ENCODE results near the gene SCLY. TPM values are rescaled to one million over a fixed set of nuclear protein-coding genes. Genes with fewer than 3 reads are reported as not detected.

Gene SCLY
- total RNA-seq, 1 experiment from 2014 or later: 68.4 TPM

GRCh38 chr2:238027591-238028415, 33.0 kb upstream of the SCLY start:
- peak overlapping the region; percentile 87 for H3K27ac Mint-ChIP-seq
- H3K4me1 Mint-ChIP-seq: peaks cover 20% of the 10 kb centered on the region
- no peak for TF ChIP-seq E2F4 (CRISPR knock-in tag; IDR thresholded peaks at IDR 0.05; ENCODE audit: borderline replicate concordance, low read depth)
- TF ChIP-seq ETV6 (CRISPR knock-in tag; IDR thresholded peaks at IDR 0.05): peak; percentile 38; the same call in 1 of the 2 replicates
- peak; percentile 95 for TF ChIP-seq ZNF423 (CRISPR knock-in tag; IDR thresholded peaks at IDR 0.05)
- TF ChIP-seq FOXP4 (CRISPR knock-in tag; IDR thresholded peaks at IDR 0.05): 0 out of 2 replicates have a peak, but pooled peaks have one; percentile 22
- CTCF ChIA-PET: interaction anchor here (0.9 to 2.0 kb wide), 5 partner anchors 12 to 111 kb away, joined by 3 to 10 read pairs (median 4); no protein-coding TSS in a partner anchor
- POLR2A ChIA-PET: no interaction called here
- DNase-seq (ENCODE audit: low spot score): no peak
- H3K36me3 Mint-ChIP-seq: peaks cover 30% of the 10 kb centered on the region
- ATAC-seq: peak; percentile 77
- H3K4me3 Mint-ChIP-seq: no peak overlapping the region
- no peaks in the 10 kb centered on the region for H3K9me3 Mint-ChIP-seq
- no peaks in the 10 kb centered on the region for H3K27me3 Mint-ChIP-seq (ENCODE audit: low read depth)

GRCh38 chr2:238029853-238030252, 30.9 kb upstream of the SCLY start:
- DNase-seq (ENCODE audit: low spot score) (no peak), ATAC-seq (no peak)
- no peaks in the 10 kb centered on the region for H3K9me3 Mint-ChIP-seq
- H3K27me3 Mint-ChIP-seq (ENCODE audit: low read depth): no peaks in the 10 kb centered on the region
- no peak overlapping the region for H3K27ac Mint-ChIP-seq
- ChIA-PET POLR2A (interaction anchor here (0.9 kb wide), 1 partner anchor 51 kb away, joined by 3 read pairs; no protein-coding TSS in a partner anchor), CTCF (interaction anchor here (1.2 kb wide), 1 partner anchor 172 kb away, joined by 3 read pairs; no protein-coding TSS in a partner anchor)
- no peak overlapping the region for H3K4me3 Mint-ChIP-seq
- no peak for TF ChIP-seq GTF2I (CRISPR knock-in tag; conservative IDR thresholded peaks at IDR 0.05)
- TF ChIP-seq FOXP4 (CRISPR knock-in tag; IDR thresholded peaks at IDR 0.05): no peak
- no peak for TF ChIP-seq CREM (CRISPR knock-in tag; IDR thresholded peaks at IDR 0.05)
- TF ChIP-seq GABPB1 (CRISPR knock-in tag; IDR thresholded peaks at IDR 0.05): no peak
- TF ChIP-seq MAX (CRISPR knock-in tag; IDR thresholded peaks at IDR 0.05): no peak
- TF ChIP-seq ZNF121 (CRISPR knock-in tag; IDR thresholded peaks at IDR 0.05): no peak
- no peak for TF ChIP-seq IRF1 (CRISPR knock-in tag; IDR thresholded peaks at IDR 0.05)
- no peak for TF ChIP-seq PRRX2 (CRISPR knock-in tag; IDR thresholded peaks at IDR 0.05)
- no peak for TF ChIP-seq MYBL2 (CRISPR knock-in tag; IDR thresholded peaks at IDR 0.05)
- TF ChIP-seq TEAD1 (CRISPR knock-in tag; IDR thresholded peaks at IDR 0.05): no peak
- no peak for TF ChIP-seq EMX1 (CRISPR knock-in tag; IDR thresholded peaks at IDR 0.05)
- TF ChIP-seq AFF4 (CRISPR knock-in tag; IDR thresholded peaks at IDR 0.05; ENCODE audit: borderline replicate concordance): no peak
- TF ChIP-seq ZNF317 (CRISPR knock-in tag; IDR thresholded peaks at IDR 0.05; ENCODE audit: borderline replicate concordance, low read depth): no peak
- TF ChIP-seq ELF4 (CRISPR knock-in tag; IDR thresholded peaks at IDR 0.05; ENCODE audit: low read depth): no peak
- no peak for TF ChIP-seq ZNF416 (CRISPR knock-in tag; IDR thresholded peaks at IDR 0.05)
- no peak for TF ChIP-seq AR (CRISPR knock-in tag; IDR thresholded peaks at IDR 0.05)
- peaks cover 37% of the 10 kb centered on the region for H3K36me3 Mint-ChIP-seq
- H3K4me1 Mint-ChIP-seq: peaks cover 20% of the 10 kb centered on the region
